OCI-LY3 (cell line): ENCODE measurements around the gene FHOD3.

Experiments
- CTCF ChIP-seq: fragments of 200-600, 300-600 bp; sonication (generic); IDR thresholded peaks from 2 replicates; pipeline ENCODE4 v1.5.1; 2014; ENCODE audit warnings: antibody characterized with exemption, low read length, low read depth
- EZH2phosphoT487 ChIP-seq: fragments of 200-600 bp; shearing (Covaris generic); IDR thresholded peaks from 2 replicates; pipeline ENCODE4 v1.6.1; 2018; ENCODE audit warnings: antibody characterized with exemption, mixed run types, low read depth

- no peak for TF ChIP-seq CTCF
- TF ChIP-seq EZH2phosphoT487 = no peak
Observed at GRCh38 chr18:36539674-36540231, 242.2 kb downstream of the FHOD3 start.
